H9 (cell line): Measurements from ENCODE around the gene C16orf95. TPM values are rescaled to one million over a fixed set of nuclear protein-coding genes. Genes with fewer than 3 reads are reported as not detected.

Source experiments
- DNase-seq: peaks from one replicate; pipeline ENCODE4 v3.0.0-alpha.2; 2017
- H2AFZ ChIP-seq: one replicate; pipeline ENCODE4 v1.6.1; 2013; ENCODE audit warnings: mild to moderate bottlenecking, low read length, control low read depth, moderate library complexity
- H2AK5ac ChIP-seq: 2 replicates; pipeline ENCODE4 v1.6.1; 2013; ENCODE audit warnings: low read length, control low read depth, mixed read lengths; ENCODE audit not compliant: insufficient read length
- H2BK120ac ChIP-seq: one replicate; pipeline ENCODE4 v1.6.1; 2013; ENCODE audit warnings: low read depth, mild to moderate bottlenecking, low read length, control low read depth, inconsistent platforms; ENCODE audit not compliant: poor library complexity, severe bottlenecking
- H2BK12ac ChIP-seq: 2 replicates; pipeline ENCODE4 v1.6.1; 2013; ENCODE audit warnings: low read length, control low read depth, mixed read lengths, low read depth; ENCODE audit not compliant: insufficient read length
- H2BK15ac ChIP-seq: 2 replicates; pipeline ENCODE4 v1.6.1; 2013; ENCODE audit warnings: low read depth, low read length, control low read depth
- H2BK20ac ChIP-seq: one replicate; pipeline ENCODE4 v1.6.1; 2013; ENCODE audit warnings: low read depth, mild to moderate bottlenecking, low read length, control low read depth, inconsistent platforms; ENCODE audit not compliant: poor library complexity, severe bottlenecking
- H2BK5ac ChIP-seq: 2 replicates; pipeline ENCODE4 v1.6.1; 2013; ENCODE audit warnings: low read length, control low read depth, mixed read lengths; ENCODE audit not compliant: insufficient read length
- H3K14ac ChIP-seq: 2 replicates; pipeline ENCODE4 v1.6.1; 2013; ENCODE audit warnings: low read length, control low read depth; ENCODE audit not compliant: insufficient read depth
- H3K18ac ChIP-seq: 2 replicates; pipeline ENCODE4 v1.6.1; 2013; ENCODE audit warnings: low read depth, mild to moderate bottlenecking, mixed read lengths, low read length, control low read depth; ENCODE audit not compliant: insufficient read length
- H3K23ac ChIP-seq: 2 replicates; pipeline ENCODE4 v1.6.1; 2013; ENCODE audit warnings: low read length, control low read depth, mixed read lengths, low read depth; ENCODE audit not compliant: insufficient read length
- H3K23me2 ChIP-seq: 2 replicates; pipeline ENCODE4 v1.6.1; 2013; ENCODE audit warnings: low read depth, mild to moderate bottlenecking, mixed read lengths, low read length, control low read depth; ENCODE audit not compliant: insufficient read length, poor library complexity, severe bottlenecking
- H3K27ac ChIP-seq: 2 replicates; pipeline ENCODE4 v1.5.1; 2013; ENCODE audit warnings: low read length, control low read depth, mixed read lengths, low read depth; ENCODE audit not compliant: insufficient read length
- H3K27me3 ChIP-seq: 2 replicates; pipeline ENCODE4 v1.6.1; 2013; ENCODE audit warnings: low read length, control low read depth, inconsistent platforms; ENCODE audit not compliant: insufficient read depth
- H3K4ac ChIP-seq: 2 replicates; pipeline ENCODE4 v1.6.1; 2013; ENCODE audit warnings: low read depth, mild to moderate bottlenecking, control low read depth, inconsistent platforms, low read length, moderate library complexity
- H3K4me1 ChIP-seq: 2 replicates; pipeline ENCODE4 v1.6.1; 2013; ENCODE audit warnings: low read length, control low read depth, inconsistent platforms; ENCODE audit not compliant: insufficient read depth
- H3K4me2 ChIP-seq: 2 replicates; pipeline ENCODE4 v1.6.1; 2013; ENCODE audit warnings: low read length, control low read depth, mixed read lengths; ENCODE audit not compliant: insufficient read length, insufficient read depth
- H3K56ac ChIP-seq: 2 replicates; pipeline ENCODE4 v1.6.1; 2013; ENCODE audit warnings: low read depth, mild to moderate bottlenecking, mixed read lengths, low read length, control low read depth; ENCODE audit not compliant: insufficient read length
- H3K79me1 ChIP-seq: 2 replicates; pipeline ENCODE4 v1.6.1; 2013; ENCODE audit warnings: low read depth, mild to moderate bottlenecking, moderate library complexity, low read length, control low read depth, inconsistent platforms; ENCODE audit not compliant: insufficient read depth, poor library complexity, severe bottlenecking
- H3K79me2 ChIP-seq: 2 replicates; pipeline ENCODE4 v1.6.1; 2013; ENCODE audit warnings: low read length, control low read depth, inconsistent platforms; ENCODE audit not compliant: insufficient read depth
- H3K9ac ChIP-seq: 2 replicates; pipeline ENCODE4 v1.6.1; 2013; ENCODE audit warnings: low read length, control low read depth, mixed read lengths; ENCODE audit not compliant: insufficient read length; ENCODE audit errors: extremely low read depth
- H3K9me3 ChIP-seq: one replicate; pipeline ENCODE4 v1.6.1; 2013; ENCODE audit warnings: low read depth, low read length, inconsistent platforms; ENCODE audit not compliant: control insufficient read depth
- H3T11ph ChIP-seq: one replicate; pipeline ENCODE4 v1.6.1; 2013; ENCODE audit warnings: mild to moderate bottlenecking, low read length, control low read depth, inconsistent platforms
- H4K20me1 ChIP-seq: one replicate; pipeline ENCODE4 v1.6.1; 2013; ENCODE audit not compliant: control insufficient read depth, insufficient read length, insufficient read depth
- H4K5ac ChIP-seq: 2 replicates; pipeline ENCODE4 v1.6.1; 2013; ENCODE audit warnings: low read depth, mild to moderate bottlenecking, mixed read lengths, low read length, control low read depth; ENCODE audit not compliant: insufficient read length
- H4K8ac ChIP-seq: replicated peaks from 2 replicates; pipeline ENCODE4 v1.6.1; 2013; ENCODE audit warnings: low read length, control low read depth, mixed read lengths, low read depth; ENCODE audit not compliant: insufficient read length
- H4K91ac ChIP-seq: 2 replicates; pipeline ENCODE4 v1.6.1; 2013; ENCODE audit warnings: low read depth, mild to moderate bottlenecking, moderate library complexity, mixed read lengths, low read length, control low read depth; ENCODE audit not compliant: insufficient read length
- H3K27ac Mint-ChIP-seq, 3 experiments: 2 replicates in 2 of 3; 3 replicates in 1 of 3; pipeline ENCODE4 v1.8.0; 2020 to 2021; ENCODE audit warnings: mixed read lengths in 3 of 3, mild to moderate bottlenecking in 1 of 3, moderate library complexity in 1 of 3
- H3K27me3 Mint-ChIP-seq: 2 replicates; pipeline ENCODE4 v1.8.0; 2021; ENCODE audit warnings: low read depth, mild to moderate bottlenecking, moderate library complexity, mixed read lengths
- H3K36me3 Mint-ChIP-seq, 3 experiments: 2 replicates in 2 of 3; 3 replicates in 1 of 3; pipeline ENCODE4 v1.8.0; 2020 to 2021; ENCODE audit warnings: low read depth in 3 of 3, mixed read lengths in 3 of 3; ENCODE audit not compliant: insufficient read depth in 1 of 3
- H3K4me1 Mint-ChIP-seq, 2 experiments: 2 replicates each; pipeline ENCODE4 v1.8.0; 2020; ENCODE audit warnings: mixed read lengths in 2 of 2
- H3K4me3 Mint-ChIP-seq, 2 experiments: 2 replicates in 1 of 2; 3 replicates in 1 of 2; pipeline ENCODE4 v1.8.0; 2020 to 2021; ENCODE audit warnings: mild to moderate bottlenecking in 2 of 2, mixed read lengths in 2 of 2, moderate library complexity in 1 of 2
- H3K9me3 Mint-ChIP-seq, 2 experiments: 2 replicates in 1 of 2; 3 replicates in 1 of 2; pipeline ENCODE4 v1.8.0; 2020; ENCODE audit warnings: mild to moderate bottlenecking in 2 of 2, mixed read lengths in 2 of 2, moderate library complexity in 1 of 2
- CTCF ChIP-seq: fragments of 200-600 bp; sonication (generic); conservative IDR thresholded peaks from 3 replicates; pipeline ENCODE4 v1.8.0; 2021; ENCODE audit warnings: antibody characterized with exemption, mild to moderate bottlenecking
- WGBS: extraction: QIAGEN DNeasy Blood & Tissue Kit; methylation state at CpG from one replicate; pipeline ENCODE4 v1.1.7; 2013; ENCODE audit warnings: missing lambda C conversion rate, low lambda C conversion rate, mixed read lengths; ENCODE audit not compliant: insufficient read length; ENCODE audit errors: extremely low coverage; 5-methylcytosine and 5-hydroxymethylcytosine counted together
- total RNA-seq: library from RNA; stranded (reverse); gene quantifications from 2 replicates; pipeline ENCODE4 v1.2.1, GENCODE V29; 2021

The C16orf95 gene
- total RNA-seq, 1 experiment from 2014 or later: 5.6 TPM

- TF ChIP-seq CTCF: no peak
- H2AFZ ChIP-seq: no peak overlapping the region
- no peak overlapping the region for H4K8ac ChIP-seq
- no peak overlapping the region for H2BK20ac ChIP-seq
- no peaks in the 10 kb centered on the region for H3K4me1 ChIP-seq
- no peaks in the 10 kb centered on the region for H4K20me1 ChIP-seq
- no peak overlapping the region for H3K4ac ChIP-seq
- no peak overlapping the region for H3K9ac ChIP-seq
- Mint-ChIP-seq H3K36me3 (peaks cover 5 to 29% (median 26%) of the 10 kb centered on the region in 3 experiments; a peak in 6 of 7 replicates), H3K27me3 (no peaks in the 10 kb centered on the region; the same call in 1 of the 2 replicates), H3K4me1 (0 out of 4 replicates have a peak, but pooled peaks cover 0 to 3% of the 10 kb centered on the region in 2 experiments), H3K27ac (no peak overlapping the region), H3K9me3 (no peaks in the 10 kb centered on the region), H3K4me3 (no peak overlapping the region)
- H2AK5ac ChIP-seq: no peak overlapping the region
- no peak overlapping the region for H3K27ac ChIP-seq
- no peaks in the 10 kb centered on the region for H3K23me2 ChIP-seq
- H3K4me2 ChIP-seq: no peak overlapping the region
- no peak overlapping the region for H2BK15ac ChIP-seq
- no peak overlapping the region for H3K14ac ChIP-seq
- no peaks in the 10 kb centered on the region for H3K27me3 ChIP-seq
- H2BK120ac ChIP-seq: no peak overlapping the region
- no peak overlapping the region for H3T11ph ChIP-seq
- H3K18ac ChIP-seq: no peak overlapping the region
- H3K56ac ChIP-seq: no peak overlapping the region
- H3K23ac ChIP-seq: no peak overlapping the region
- H4K5ac ChIP-seq: no peak overlapping the region
- H4K91ac ChIP-seq: no peak overlapping the region
- no peak for DNase-seq
- H3K79me2 ChIP-seq: no peaks in the 10 kb centered on the region
- no peaks in the 10 kb centered on the region for H3K79me1 ChIP-seq
- WGBS: no CpG with 5 or more reads among the region's 10 CpGs
- H2BK12ac ChIP-seq: no peak overlapping the region
- H2BK5ac ChIP-seq: no peak overlapping the region
- no peaks in the 10 kb centered on the region for H3K9me3 ChIP-seq
Measured at GRCh38 chr16:87332150-87332549, 15.0 kb upstream of the C16orf95 start.
